Hepatocyte (in vitro differentiated cells): ENCODE results near the gene GATA2.

Experiments used
- EZH2 ChIP-seq: fragments of 200-600 bp; sonication (generic); IDR thresholded peaks from 2 replicates; pipeline ENCODE4 v1.6.1; 2016; ENCODE audit warnings: antibody characterized with exemption, mild to moderate bottlenecking, borderline replicate concordance
- TF ChIP-seq, protein P1 (sequence below): fragments of 200-600 bp; sonication (generic); IDR thresholded peaks from 2 replicates; pipeline ENCODE4 v1.5.1; 2016; ENCODE audit warnings: antibody characterized with exemption, mild to moderate bottlenecking; ENCODE audit not compliant: poor library complexity

DNA sequence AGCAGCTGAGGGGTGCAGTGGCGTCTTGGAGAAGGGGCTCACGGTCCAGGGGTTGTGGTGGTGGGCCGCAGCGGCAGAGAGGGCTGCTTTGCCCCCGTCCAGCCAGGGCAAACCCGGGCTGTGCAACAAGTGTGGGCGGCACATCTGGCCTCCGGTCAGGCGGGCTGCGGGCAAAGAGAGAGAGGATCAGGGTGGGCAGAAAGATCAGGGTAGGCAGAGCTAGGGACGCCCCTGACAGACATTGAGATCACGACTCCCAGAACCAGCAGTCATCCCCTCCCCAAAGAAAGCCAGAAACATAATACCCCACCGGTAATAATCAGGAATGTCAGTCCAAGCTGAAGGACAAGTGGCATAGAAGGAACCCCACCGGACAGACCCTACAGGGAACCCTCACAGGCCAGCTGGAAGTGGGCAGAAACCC is 6.8 kb downstream of the GATA2 start:
- TF ChIP-seq, protein P1, sequence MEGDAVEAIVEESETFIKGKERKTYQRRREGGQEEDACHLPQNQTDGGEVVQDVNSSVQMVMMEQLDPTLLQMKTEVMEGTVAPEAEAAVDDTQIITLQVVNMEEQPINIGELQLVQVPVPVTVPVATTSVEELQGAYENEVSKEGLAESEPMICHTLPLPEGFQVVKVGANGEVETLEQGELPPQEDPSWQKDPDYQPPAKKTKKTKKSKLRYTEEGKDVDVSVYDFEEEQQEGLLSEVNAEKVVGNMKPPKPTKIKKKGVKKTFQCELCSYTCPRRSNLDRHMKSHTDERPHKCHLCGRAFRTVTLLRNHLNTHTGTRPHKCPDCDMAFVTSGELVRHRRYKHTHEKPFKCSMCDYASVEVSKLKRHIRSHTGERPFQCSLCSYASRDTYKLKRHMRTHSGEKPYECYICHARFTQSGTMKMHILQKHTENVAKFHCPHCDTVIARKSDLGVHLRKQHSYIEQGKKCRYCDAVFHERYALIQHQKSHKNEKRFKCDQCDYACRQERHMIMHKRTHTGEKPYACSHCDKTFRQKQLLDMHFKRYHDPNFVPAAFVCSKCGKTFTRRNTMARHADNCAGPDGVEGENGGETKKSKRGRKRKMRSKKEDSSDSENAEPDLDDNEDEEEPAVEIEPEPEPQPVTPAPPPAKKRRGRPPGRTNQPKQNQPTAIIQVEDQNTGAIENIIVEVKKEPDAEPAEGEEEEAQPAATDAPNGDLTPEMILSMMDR = no peak
- TF ChIP-seq EZH2 = no peak
